OCI-LY3 (cell line): ENCODE data around the gene KLK5.

ENCODE experiments used
- EZH2phosphoT487 ChIP-seq: fragments of 200-600 bp; shearing (Covaris generic); IDR thresholded peaks from 2 replicates; pipeline ENCODE4 v1.6.1; 2018; ENCODE audit warnings: antibody characterized with exemption, mixed run types, low read depth
- TF ChIP-seq, protein P1 (sequence below): fragments of 200-600, 300-600 bp; sonication (generic); IDR thresholded peaks from 2 replicates; pipeline ENCODE4 v1.5.1; 2014; ENCODE audit warnings: antibody characterized with exemption, low read length, low read depth

DNA sequence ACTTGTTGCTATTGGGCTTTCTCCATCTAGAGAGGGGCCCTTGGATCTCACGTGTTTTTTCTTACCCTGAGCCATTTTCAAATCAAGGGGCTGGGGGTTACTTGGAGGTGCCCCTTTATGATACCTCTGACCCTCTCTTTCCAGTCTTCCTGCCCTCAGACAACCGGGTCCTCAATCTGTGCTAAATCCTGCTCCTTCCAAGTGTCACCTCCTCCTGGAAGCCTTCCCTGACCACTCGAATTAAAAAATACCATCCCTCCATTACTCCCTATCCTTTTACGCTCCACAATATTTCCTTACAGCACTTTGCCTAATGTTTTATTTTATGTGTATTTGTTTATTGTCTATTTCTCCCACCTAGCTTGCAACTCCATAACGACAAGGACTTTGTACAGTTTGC is 45.2 kb upstream of the KLK5 start:
- TF ChIP-seq, protein P1, sequence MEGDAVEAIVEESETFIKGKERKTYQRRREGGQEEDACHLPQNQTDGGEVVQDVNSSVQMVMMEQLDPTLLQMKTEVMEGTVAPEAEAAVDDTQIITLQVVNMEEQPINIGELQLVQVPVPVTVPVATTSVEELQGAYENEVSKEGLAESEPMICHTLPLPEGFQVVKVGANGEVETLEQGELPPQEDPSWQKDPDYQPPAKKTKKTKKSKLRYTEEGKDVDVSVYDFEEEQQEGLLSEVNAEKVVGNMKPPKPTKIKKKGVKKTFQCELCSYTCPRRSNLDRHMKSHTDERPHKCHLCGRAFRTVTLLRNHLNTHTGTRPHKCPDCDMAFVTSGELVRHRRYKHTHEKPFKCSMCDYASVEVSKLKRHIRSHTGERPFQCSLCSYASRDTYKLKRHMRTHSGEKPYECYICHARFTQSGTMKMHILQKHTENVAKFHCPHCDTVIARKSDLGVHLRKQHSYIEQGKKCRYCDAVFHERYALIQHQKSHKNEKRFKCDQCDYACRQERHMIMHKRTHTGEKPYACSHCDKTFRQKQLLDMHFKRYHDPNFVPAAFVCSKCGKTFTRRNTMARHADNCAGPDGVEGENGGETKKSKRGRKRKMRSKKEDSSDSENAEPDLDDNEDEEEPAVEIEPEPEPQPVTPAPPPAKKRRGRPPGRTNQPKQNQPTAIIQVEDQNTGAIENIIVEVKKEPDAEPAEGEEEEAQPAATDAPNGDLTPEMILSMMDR, result no peak
- no peak for TF ChIP-seq EZH2phosphoT487
